GM13977 (cell line): ENCODE results near the gene COL4A2.

ENCODE experiments used
- DNase-seq: peaks from one replicate; pipeline ENCODE4 v3.0.0; 2012; ENCODE audit warnings: low spot score
- CTCF ChIP-seq: IDR thresholded peaks from 2 replicates; pipeline ENCODE4 v1.5.1; 2012; ENCODE audit warnings: mild to moderate bottlenecking, control low read depth; ENCODE audit not compliant: insufficient read depth; ENCODE audit errors: extremely low read depth, missing control alignments
- in situ Hi-C: fragments of 300-500 bp; cut with MboI; formaldehyde crosslinking; loops from one replicate; pipeline ENCODE4 v1.12.0; 2022; ENCODE audit warnings: low sequenced_read_pairs, low pct_unique_long_range_greater_than_20kb, mixed read lengths, inconsistent platforms; ENCODE audit not compliant: unreplicated experiment

Gene COL4A2

GRCh38 chr13:110456550-110456949, 149.5 kb downstream of the COL4A2 start:
- in situ Hi-C loops, result loop anchor here (25.0 kb wide), 2 partner anchors 106 to 356 kb away; partner anchors contain the start of gene RAB20
- no peak for TF ChIP-seq CTCF
- DNase-seq, result no peak

GRCh38 chr13:110457361-110457760, 150.3 kb downstream of the COL4A2 start:
- in situ Hi-C loops, result loop anchor here (25.0 kb wide), 2 partner anchors 105 to 355 kb away; partner anchors contain the start of gene RAB20
- no peak for TF ChIP-seq CTCF
- no peak for DNase-seq

GRCh38 chr13:110458017-110458416, 150.9 kb downstream of the COL4A2 start:
- in situ Hi-C loops, result loop anchor here (25.0 kb wide), 2 partner anchors 104 to 354 kb away; partner anchors contain the start of gene RAB20
- TF ChIP-seq CTCF, result no peak
- DNase-seq, result no peak

GRCh38 chr13:110458594-110459365, 151.7 kb downstream of the COL4A2 start:
- TF ChIP-seq CTCF, result no peak
- DNase-seq, result no peak
- in situ Hi-C loops, result loop anchor here (25.0 kb wide), 2 partner anchors 104 to 354 kb away; partner anchors contain the start of gene RAB20

GRCh38 chr13:110462091-110462490, 155.0 kb downstream of the COL4A2 start:
- in situ Hi-C loops, result loop anchor here (25.0 kb wide), 2 partner anchors 100 to 350 kb away; partner anchors contain the start of gene RAB20
- no peak for DNase-seq

GRCh38 chr13:110463156-110463555, 156.1 kb downstream of the COL4A2 start:
- in situ Hi-C loops, result loop anchor here (25.0 kb wide), 2 partner anchors 99 to 349 kb away; partner anchors contain the start of gene RAB20
- no peak for DNase-seq
- no peak for TF ChIP-seq CTCF

More at GRCh38 chr13:110462091-110462490, 155.0 kb downstream of the COL4A2 start:
- no peak for TF ChIP-seq CTCF
